ENCODE measurements around the gene OR1S2. TPM values are rescaled to one million over a fixed set of nuclear protein-coding genes. Genes with fewer than 3 reads are reported as not detected.
"Not testable (repeated sequence)": the region's sequence is repeated elsewhere in the genome, so short reads cannot be mapped to it uniquely, and the experiment has no call there.

The OR1S2 gene
- total RNA-seq, 6 experiments from 2014 or later, result not detected

GRCh38 chr11:58216476-58216875 lies 12.5 kb upstream of the OR1S2 start:
- Histone ChIP-seq H3K4me1 (no peaks in the 10 kb centered on the region), H3K36me3 (no peaks in the 10 kb centered on the region), H3K9me3 (no peaks in the 10 kb centered on the region), H3K4me3 (no peak overlapping the region), H3K27ac (no peak overlapping the region), H3K27me3 (no peaks in the 10 kb centered on the region)
- ATAC-seq, result no peak
- TF ChIP-seq POLR2A (IDR thresholded peaks at IDR 0.05), result no peak
- TF ChIP-seq, protein P1, sequence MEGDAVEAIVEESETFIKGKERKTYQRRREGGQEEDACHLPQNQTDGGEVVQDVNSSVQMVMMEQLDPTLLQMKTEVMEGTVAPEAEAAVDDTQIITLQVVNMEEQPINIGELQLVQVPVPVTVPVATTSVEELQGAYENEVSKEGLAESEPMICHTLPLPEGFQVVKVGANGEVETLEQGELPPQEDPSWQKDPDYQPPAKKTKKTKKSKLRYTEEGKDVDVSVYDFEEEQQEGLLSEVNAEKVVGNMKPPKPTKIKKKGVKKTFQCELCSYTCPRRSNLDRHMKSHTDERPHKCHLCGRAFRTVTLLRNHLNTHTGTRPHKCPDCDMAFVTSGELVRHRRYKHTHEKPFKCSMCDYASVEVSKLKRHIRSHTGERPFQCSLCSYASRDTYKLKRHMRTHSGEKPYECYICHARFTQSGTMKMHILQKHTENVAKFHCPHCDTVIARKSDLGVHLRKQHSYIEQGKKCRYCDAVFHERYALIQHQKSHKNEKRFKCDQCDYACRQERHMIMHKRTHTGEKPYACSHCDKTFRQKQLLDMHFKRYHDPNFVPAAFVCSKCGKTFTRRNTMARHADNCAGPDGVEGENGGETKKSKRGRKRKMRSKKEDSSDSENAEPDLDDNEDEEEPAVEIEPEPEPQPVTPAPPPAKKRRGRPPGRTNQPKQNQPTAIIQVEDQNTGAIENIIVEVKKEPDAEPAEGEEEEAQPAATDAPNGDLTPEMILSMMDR (IDR thresholded peaks at IDR 0.05), result no peak
- no peak for DNase-seq
- intact Hi-C loops (cut with DNase I), result no loop called here

- DNase-seq; H3K4me3 ChIP-seq; ATAC-seq; H3K4me1 ChIP-seq; H3K9me3 ChIP-seq; H3K27ac ChIP-seq; intact Hi-C loops (cut with DNase I); H3K27me3 ChIP-seq; H3K36me3 ChIP-seq: not testable (repeated sequence)
- WGBS (ENCODE audit: insufficient coverage, low coverage, low lambda C conversion rate, missing lambda C conversion rate), result 57% methylated on average over 1 of the region's 2 CpGs
Measured at GRCh38 chr11:58212420-58212819, 8.5 kb upstream of the OR1S2 start, which contains the start of gene OR1S1. TSS of gene OR1S1 (plus strand) at chr11:58212720.

- H3K27me3 ChIP-seq, result no peaks in the 10 kb centered on the region
- no peaks in the 10 kb centered on the region for H3K4me1 ChIP-seq
- intact Hi-C loops (cut with DNase I), result no loop called here
- no peak overlapping the region for H3K27ac ChIP-seq
- no peak for DNase-seq
- WGBS (ENCODE audit: insufficient coverage, low coverage, low lambda C conversion rate, missing lambda C conversion rate), result 21% methylated on average over 1 of the region's 1 CpG
- no peak overlapping the region for H3K4me3 ChIP-seq
- no peak for ATAC-seq
- no peak for TF ChIP-seq POLR2A (IDR thresholded peaks at IDR 0.05)
- TF ChIP-seq, protein P1 (IDR thresholded peaks at IDR 0.05), result no peak
- no peaks in the 10 kb centered on the region for H3K9me3 ChIP-seq
- no peaks in the 10 kb centered on the region for H3K36me3 ChIP-seq
Measured at GRCh38 chr11:58199271-58199670, 4.7 kb downstream of the OR1S2 start.

DNA sequence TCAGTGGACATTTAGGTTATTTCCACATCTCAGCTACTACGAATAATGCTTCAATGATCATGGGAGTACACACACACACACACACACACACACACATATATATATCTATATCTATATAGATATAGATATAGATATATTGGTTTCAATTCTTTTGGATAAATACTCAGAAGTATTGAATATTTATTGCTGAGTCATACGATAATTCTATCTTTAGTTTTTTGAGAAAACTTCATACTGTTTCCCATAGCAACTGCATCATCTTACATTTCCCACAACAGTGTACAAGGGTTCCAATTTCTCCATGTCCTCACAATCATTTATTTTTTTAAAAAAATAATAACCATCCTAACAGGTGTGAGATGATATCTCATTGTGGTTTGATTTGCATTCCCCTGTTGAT lies 8.0 kb downstream of the OR1S2 start:
- Histone ChIP-seq H3K27ac (no peak overlapping the region), H3K4me3 (no peak overlapping the region), H3K9me3 (no peaks in the 10 kb centered on the region), H3K27me3 (no peaks in the 10 kb centered on the region), H3K4me1 (no peaks in the 10 kb centered on the region), H3K36me3 (no peaks in the 10 kb centered on the region)
- no peak for ATAC-seq
- TF ChIP-seq POLR2A (IDR thresholded peaks at IDR 0.05), result no peak
- TF ChIP-seq, protein P1 (IDR thresholded peaks at IDR 0.05), result no peak
- intact Hi-C loops (cut with DNase I), result no loop called here
- DNase-seq, result no peak
- WGBS (ENCODE audit: insufficient coverage, low coverage, low lambda C conversion rate, missing lambda C conversion rate), result 64% methylated on average over 2 of the region's 2 CpGs

DNA sequence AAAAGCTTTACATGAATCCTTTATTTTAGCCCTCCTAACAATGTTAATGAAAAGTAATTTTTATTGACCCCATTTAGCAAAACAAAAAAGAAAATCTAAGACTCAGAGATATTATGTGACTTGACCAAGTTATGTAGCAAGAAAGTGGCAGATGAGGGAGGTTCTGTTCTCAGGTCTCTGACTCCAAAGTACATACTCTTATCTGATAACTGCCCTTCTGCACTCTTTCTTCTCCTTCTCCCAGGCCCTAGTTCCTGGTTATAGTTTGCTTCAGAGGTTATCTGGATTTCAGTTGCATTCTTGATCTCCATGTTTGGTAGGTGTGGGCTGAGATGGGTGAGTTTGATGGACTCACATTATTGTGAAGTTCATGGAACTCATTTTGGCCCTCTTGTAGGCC lies 10.6 kb downstream of the OR1S2 start:
- Histone ChIP-seq H3K27ac (no peak overlapping the region), H3K4me1 (no peaks in the 10 kb centered on the region), H3K27me3 (no peaks in the 10 kb centered on the region), H3K4me3 (no peak overlapping the region), H3K9me3 (no peaks in the 10 kb centered on the region), H3K36me3 (no peaks in the 10 kb centered on the region)
- intact Hi-C loops (cut with DNase I), result no loop called here
- DNase-seq (no peak), ATAC-seq (no peak)
- TF ChIP-seq, protein P1 (IDR thresholded peaks at IDR 0.05), result no peak
- no peak for TF ChIP-seq POLR2A (IDR thresholded peaks at IDR 0.05)
